GM12878 (cell line): ENCODE results near the gene SGK2. TPM values are rescaled to one million over a fixed set of nuclear protein-coding genes. Genes with fewer than 3 reads are reported as not detected.

ENCODE experiments used
- ATAC-seq: fragments of 200-7000 bp; cut with Tn5 transposase; 3 replicates; pipeline ENCODE4 v1.9.1; 2020; ENCODE audit warnings: mild to moderate bottlenecking, moderate library complexity
- BruUV-seq: library from RNA; stranded (reverse); fragments of 400-500 nt; replicated peaks from 2 replicates; lab custom pipeline; 2021; lab: Mats Ljungman, UMichigan
- CTCF ChIA-PET: fragments of 300-600 bp; sonication (Branson Sonifier 250); formaldehyde crosslinking; extraction: SDS; loops from one replicate; lab custom pipeline; 2021; ENCODE audit warnings: inconsistent platforms; lab: Yijun Ruan, JAX
- POLR2A ChIA-PET: fragments of 350-600 bp; formaldehyde crosslinking; extraction: SDS; loops from one replicate; lab custom pipeline; 2021; ENCODE audit warnings: inconsistent platforms; lab: Charles Lee
- RAD21 ChIA-PET: fragments of 300-600 bp; sonication (Branson Sonifier 250); formaldehyde crosslinking; loops from one replicate; lab custom pipeline; 2023; ENCODE audit warnings: antibody characterized with exemption; ENCODE audit not compliant: unreplicated experiment; lab: Charles Lee
- SMC1A ChIA-PET: fragments of 300-600 bp; sonication (Branson Sonifier 250); formaldehyde crosslinking; loops from one replicate; lab custom pipeline; 2023; ENCODE audit not compliant: unreplicated experiment, uncharacterized antibody; lab: Charles Lee
- DNase-seq: peaks from one replicate; pipeline ENCODE4 v3.0.0-alpha.2; 2011; ENCODE audit warnings: low read depth, low spot score
- FAIRE-seq: peaks from 3 replicates; lab custom pipeline; 2011; peaks lifted over from hg19 to GRCh38; lab: Jason Lieb, UNC
- H2AFZ ChIP-seq: 2 replicates; pipeline ENCODE4 v1.6.0; 2011; ENCODE audit warnings: low read depth, low read length, control low read depth; ENCODE audit not compliant: control insufficient read depth
- H3K27ac ChIP-seq: 2 replicates; pipeline ENCODE4 v1.5.1; 2011; ENCODE audit warnings: control low read depth; ENCODE audit not compliant: control insufficient read depth, insufficient read depth
- H3K27me3 ChIP-seq, 2 experiments: replicated peaks in 1 of 2; 2 replicates each; pipeline versions ENCODE4 v1.6.0 to v1.6.1; 2011; ENCODE audit warnings: low read length in 1 of 2; ENCODE audit not compliant: control insufficient read depth in 2 of 2, insufficient read depth in 2 of 2
- H3K36me3 ChIP-seq, 2 experiments: 2 replicates each; pipeline ENCODE4 v1.5.1; 2011; ENCODE audit warnings: low read length in 1 of 2; ENCODE audit not compliant: control insufficient read depth in 2 of 2, insufficient read depth in 2 of 2
- H3K4me1 ChIP-seq: 2 replicates; pipeline ENCODE4 v1.6.1; 2011; ENCODE audit warnings: mild to moderate bottlenecking, low read length, moderate library complexity, mixed read lengths; ENCODE audit not compliant: control insufficient read depth, insufficient read depth
- H3K4me2 ChIP-seq: 2 replicates; pipeline ENCODE4 v1.6.0; 2011; ENCODE audit warnings: control low read depth; ENCODE audit not compliant: control insufficient read depth, insufficient read depth
- H3K4me3 ChIP-seq: fragments of 200-600 bp; sonication (generic); 2 replicates; pipeline ENCODE4 v1.5.1; 2016
- H3K79me2 ChIP-seq: 2 replicates; pipeline ENCODE4 v1.6.0; 2011; ENCODE audit warnings: low read length; ENCODE audit not compliant: control insufficient read depth, insufficient read depth
- H3K9ac ChIP-seq: 2 replicates; pipeline ENCODE4 v1.8.0; 2011; ENCODE audit warnings: low read length, control low read depth, mixed read lengths; ENCODE audit not compliant: control insufficient read depth, insufficient read depth
- H3K9me3 ChIP-seq: replicated peaks from 3 replicates; pipeline ENCODE4 v1.5.1; 2011; ENCODE audit warnings: mild to moderate bottlenecking, low read length; ENCODE audit not compliant: control insufficient read depth, insufficient read depth
- H4K20me1 ChIP-seq: 2 replicates; pipeline ENCODE4 v1.6.0; 2011; ENCODE audit not compliant: control insufficient read depth, insufficient read depth
- ASH2L ChIP-seq: fragments of 300-600, 200-600 bp; sonication (generic); IDR thresholded peaks from 2 replicates; pipeline ENCODE4 v1.6.1; 2017; ENCODE audit warnings: low read depth, mild to moderate bottlenecking, borderline replicate concordance
- BCL11A ChIP-seq: IDR thresholded peaks from 2 replicates; pipeline ENCODE4 v1.6.1; 2011; ENCODE audit warnings: low read depth, low read length
- BHLHE40 ChIP-seq, 2 experiments: fragments of 450-650 bp in 1 of 2; IDR thresholded peaks; 2 replicates each; pipeline ENCODE4 v1.6.1; 2011 to 2017; ENCODE audit warnings: low read depth in 2 of 2, borderline replicate concordance in 1 of 2, improper control_type of control experiment in 1 of 2, low read length in 1 of 2, mild to moderate bottlenecking in 1 of 2
- CEBPZ ChIP-seq: fragments of 150-350 bp; IDR thresholded peaks from 2 replicates; pipeline ENCODE4 v1.6.1; 2016; ENCODE audit warnings: low read depth, low read length
- CREB1 ChIP-seq: IDR thresholded peaks from 2 replicates; pipeline ENCODE4 v1.6.1; 2012; ENCODE audit warnings: low read depth, mild to moderate bottlenecking, inconsistent platforms
- IRF4 ChIP-seq: IDR thresholded peaks from 2 replicates; pipeline ENCODE4 v1.6.1; 2011; ENCODE audit warnings: low read depth, low read length
- MEF2B ChIP-seq: fragments of 450-650 bp; IDR thresholded peaks from 2 replicates; pipeline ENCODE4 v1.6.1; 2018; ENCODE audit warnings: mild to moderate bottlenecking, moderate library complexity; ENCODE audit not compliant: partially characterized antibody, poor library complexity, severe bottlenecking
- POLR2A ChIP-seq: IDR thresholded peaks from 2 replicates; pipeline ENCODE4 v1.6.1; 2011; ENCODE audit warnings: low read depth, mild to moderate bottlenecking, low read length
- RB1 ChIP-seq: fragments of 450-650 bp; formaldehyde crosslinking; IDR thresholded peaks from 2 replicates; pipeline ENCODE4 v1.6.1; 2017; ENCODE audit warnings: mild to moderate bottlenecking, borderline replicate concordance
- TAF1 ChIP-seq: IDR thresholded peaks from 2 replicates; pipeline ENCODE4 v1.6.1; 2011; ENCODE audit warnings: mild to moderate bottlenecking, low read depth, low read length, borderline replicate concordance
- TCF7 ChIP-seq: IDR thresholded peaks from 2 replicates; pipeline ENCODE4 v1.6.1; 2014; ENCODE audit warnings: antibody characterized with exemption, borderline replicate concordance
- YY1 ChIP-seq: IDR thresholded peaks from 2 replicates; pipeline ENCODE4 v1.6.1; 2011; ENCODE audit warnings: low read depth, mild to moderate bottlenecking, low read length
- ZNF687 ChIP-seq: fragments of 450-650 bp; IDR thresholded peaks from 2 replicates; pipeline ENCODE4 v1.6.1; 2017; ENCODE audit warnings: mild to moderate bottlenecking, moderate library complexity
- WGBS: methylation state at CpG from one replicate; pipeline ENCODE4 v1.1.6; 2016; ENCODE audit warnings: low lambda C conversion rate; ENCODE audit not compliant: insufficient replicate concordance, insufficient coverage; ENCODE audit errors: missing lambda C conversion rate; 5-methylcytosine and 5-hydroxymethylcytosine counted together
- in situ Hi-C: fragments of 300-500 bp; cut with MboI; formaldehyde crosslinking; loops from 9 replicates; pipeline ENCODE4 v1.14.3; 2018; ENCODE audit warnings: mixed read lengths
- intact Hi-C: fragments of 100-400 bp; cut with micrococcal nuclease; formaldehyde crosslinking; loops from one replicate; pipeline ENCODE4 v1.14.2; 2022; ENCODE audit not compliant: unreplicated experiment
- polyA plus RNA-seq, 11 experiments: library from polyadenylated mRNA; depleted of rRNA in 4 of 11; unstranded in 6 of 11; stranded (reverse) in 5 of 11; fragments of >200 nt; fragmentation: Nextera tagmentation in 4 of 11; fragmentation: Illumina TruSeq in 1 of 11; extraction: Ambion mirVana in 4 of 11; extraction: Trizol in 1 of 11; gene quantifications; 1 replicate in 1 of 11; 2 replicates in 10 of 11; pipeline versions ENCODE4 v1.2.1 to v1.2.3, GENCODE V29; 2011 to 2016; ENCODE audit warnings: inconsistent platforms in 2 of 11, missing spikeins in 2 of 11, low read depth in 1 of 11
- total RNA-seq, 4 experiments: library from RNA; depleted of rRNA in 3 of 4; stranded (reverse); fragments of >200 nt in 3 of 4; fragmentation: Illumina TruSeq in 1 of 4; extraction: Trizol in 1 of 4; gene quantifications; 2 replicates each; pipeline versions ENCODE4 v1.2.1 to v1.2.3, GENCODE V29; 2013 to 2021

The SGK2 gene
- total and polyA plus RNA-seq, 10 of the 15 experiments (the other 5 are each of a cell fraction or from before 2014, with no cell fraction given) = 0.04 to 0.96 (median 0.22) TPM; not detected in 3

GRCh38 chr20:43513931-43514647, 44.7 kb upstream of the SGK2 start:
- 36% methylated on average over 37 of the region's 39 CpGs for WGBS
- H4K20me1 ChIP-seq = no peaks in the 10 kb centered on the region
- RAD21 ChIA-PET = interaction anchor here (0.5 to 1.5 kb wide), 3 partner anchors 8 to 97 kb away, joined by 3 to 8 read pairs (median 3); partner anchors contain the start of gene SRSF6
- peak; percentile 92 for ATAC-seq
- CTCF ChIA-PET = interaction anchor here (0.7 to 1.2 kb wide), 6 partner anchors 9 to 617 kb away, joined by 3 to 4 read pairs (median 3); no protein-coding TSS in a partner anchor
- H3K27ac ChIP-seq = peak overlapping the region; percentile 72
- H3K4me1 ChIP-seq = peaks cover 3% of the 10 kb centered on the region; the same call in 1 of the 2 replicates
- peak overlapping the region; percentile 61 for H3K9ac ChIP-seq
- SMC1A ChIA-PET = interaction anchor here (0.9 to 1.1 kb wide), 2 partner anchors 21 to 179 kb away, joined by 3 to 4 read pairs; no protein-coding TSS in a partner anchor
- FAIRE-seq = peak; percentile 90
- intact Hi-C loops = loop anchor here (5.0 kb wide), 1 partner anchor 57 kb away; the partner anchor contains the start of gene SRSF6
- peaks cover 2% of the 10 kb centered on the region for H3K79me2 ChIP-seq
- peak overlapping the region; percentile 79 for H2AFZ ChIP-seq
- POLR2A ChIA-PET = interaction anchor here (0.5 to 2.1 kb wide), 2 partner anchors 9 to 56 kb away, joined by 5 to 6 read pairs; partner anchors contain the start of gene SRSF6
- peak; percentile 92 for DNase-seq
- H3K27me3 ChIP-seq = no peaks in the 10 kb centered on the region; a peak in 1 of 4 replicates
- no TSS peak for BruUV-seq
- no peaks in the 10 kb centered on the region for H3K36me3 ChIP-seq
- in situ Hi-C loops = no loop called here
- H3K4me3 ChIP-seq = peak overlapping the region; percentile 73
- H3K9me3 ChIP-seq = no peaks in the 10 kb centered on the region
- peak overlapping the region; percentile 79 for H3K4me2 ChIP-seq
- TF ChIP-seq BHLHE40 (IDR thresholded peaks at IDR 0.05; ENCODE audit: borderline replicate concordance in 1 of 2, low read depth in 2 of 2, low read length in 1 of 2) (peak; percentile 39 to 48; a peak in 2 of 4 replicates), BCL11A (no peak), TCF7 (no peak), ASH2L (no peak), RB1 (0 out of 2 replicates have a peak, but pooled peaks have one; percentile 61), MEF2B (peak; percentile 80), CEBPZ (no peak), CREB1 (0 out of 2 replicates have a peak, but pooled peaks have one; percentile 25), TAF1 (peak; percentile 37; the same call in 1 of the 2 replicates), POLR2A (peak; percentile 82), YY1 (no peak), ZNF687 (peak; percentile 49; the same call in 1 of the 2 replicates), IRF4 (no peak)
